Upper lobe of left lung (tissue), 4 donors: Measurements from ENCODE around the gene KIF5A.

Experiments used
- EP300 ChIP-seq, 4 donors: sonication (generic); formaldehyde crosslinking; IDR thresholded peaks; one replicate each; pipeline ENCODE4 v1.5.1; 2017; ENCODE audit warnings: antibody characterized with exemption in 4 of 4, control low read depth in 2 of 4
- POLR2A ChIP-seq, 4 donors: fragments of 450-650 bp; IDR thresholded peaks; one replicate each; pipeline ENCODE4 v1.5.1; 2016 to 2017; ENCODE audit warnings: antibody characterized with exemption in 4 of 4, mild to moderate bottlenecking in 2 of 4
- POLR2AphosphoS5 ChIP-seq, 2 donors: sonication (generic); formaldehyde crosslinking; IDR thresholded peaks; one replicate each; pipeline ENCODE4 v1.5.1; 2017; ENCODE audit warnings: antibody characterized with exemption in 2 of 2
- TF ChIP-seq, protein P1 (sequence below), 6 experiments: fragments of 450-650 bp in 4 of 6; fragments of 200-600 bp in 2 of 6; sonication (generic) in 2 of 6; IDR thresholded peaks; one replicate each; pipeline ENCODE4 v1.5.1; 2016 to 2019; ENCODE audit warnings: antibody characterized with exemption in 6 of 6

DNA sequence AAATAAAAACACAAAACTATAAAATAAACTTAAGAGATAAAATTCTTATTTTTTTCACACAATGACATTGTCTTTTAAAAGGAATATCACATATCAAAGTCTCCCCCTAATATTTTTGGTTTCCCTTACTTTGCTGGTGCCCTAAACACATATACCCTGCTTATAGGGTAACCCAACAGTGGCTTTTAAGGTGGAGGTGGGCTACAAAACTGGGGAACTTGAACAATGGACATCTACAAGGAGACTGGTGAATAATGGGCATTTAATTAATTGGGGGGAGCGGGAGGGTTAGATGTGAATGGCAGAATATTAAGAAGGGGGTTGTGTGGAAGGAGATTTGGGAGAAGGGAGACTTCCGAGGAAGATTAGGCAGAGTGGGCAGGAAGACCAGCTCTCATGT lies 73.5 kb downstream of the KIF5A start:
- TF ChIP-seq, protein P1, sequence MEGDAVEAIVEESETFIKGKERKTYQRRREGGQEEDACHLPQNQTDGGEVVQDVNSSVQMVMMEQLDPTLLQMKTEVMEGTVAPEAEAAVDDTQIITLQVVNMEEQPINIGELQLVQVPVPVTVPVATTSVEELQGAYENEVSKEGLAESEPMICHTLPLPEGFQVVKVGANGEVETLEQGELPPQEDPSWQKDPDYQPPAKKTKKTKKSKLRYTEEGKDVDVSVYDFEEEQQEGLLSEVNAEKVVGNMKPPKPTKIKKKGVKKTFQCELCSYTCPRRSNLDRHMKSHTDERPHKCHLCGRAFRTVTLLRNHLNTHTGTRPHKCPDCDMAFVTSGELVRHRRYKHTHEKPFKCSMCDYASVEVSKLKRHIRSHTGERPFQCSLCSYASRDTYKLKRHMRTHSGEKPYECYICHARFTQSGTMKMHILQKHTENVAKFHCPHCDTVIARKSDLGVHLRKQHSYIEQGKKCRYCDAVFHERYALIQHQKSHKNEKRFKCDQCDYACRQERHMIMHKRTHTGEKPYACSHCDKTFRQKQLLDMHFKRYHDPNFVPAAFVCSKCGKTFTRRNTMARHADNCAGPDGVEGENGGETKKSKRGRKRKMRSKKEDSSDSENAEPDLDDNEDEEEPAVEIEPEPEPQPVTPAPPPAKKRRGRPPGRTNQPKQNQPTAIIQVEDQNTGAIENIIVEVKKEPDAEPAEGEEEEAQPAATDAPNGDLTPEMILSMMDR (IDR thresholded peaks at IDR 0.05): no peak
- TF ChIP-seq POLR2A (IDR thresholded peaks at IDR 0.05): no peak
- no peak for TF ChIP-seq EP300 (IDR thresholded peaks at IDR 0.05)
- no peak for TF ChIP-seq POLR2AphosphoS5 (IDR thresholded peaks at IDR 0.05)
